ENCODE measurements around the gene PRAC2. TPM values are rescaled to one million over a fixed set of nuclear protein-coding genes. Genes with fewer than 3 reads are reported as not detected.

PRAC2 gene
- total RNA-seq, 1 experiment from 2014 or later: not detected

DNA sequence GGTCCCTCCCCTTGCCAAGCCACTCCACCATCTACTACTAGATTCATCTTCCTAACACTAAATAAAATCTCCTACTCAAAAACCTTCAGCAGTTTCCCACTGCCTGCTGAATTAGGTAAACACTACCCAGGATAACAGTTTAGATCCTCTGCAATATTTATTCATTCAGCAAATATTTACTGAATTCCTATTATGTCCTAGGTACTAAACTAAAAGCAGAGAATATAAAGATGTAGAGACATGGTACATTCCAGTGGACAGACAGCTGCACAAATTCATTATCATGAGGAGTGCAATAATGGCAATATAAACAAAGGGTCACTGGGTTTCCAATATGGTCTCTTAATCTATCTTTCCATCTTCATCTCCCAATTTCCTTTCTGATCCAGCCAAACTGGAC lies 36.3 kb downstream of the PRAC2 start:
- no peak for TF ChIP-seq TCF7L2 (IDR thresholded peaks at IDR 0.05; ENCODE audit: low read depth, low read length)
- TF ChIP-seq, protein P1, sequence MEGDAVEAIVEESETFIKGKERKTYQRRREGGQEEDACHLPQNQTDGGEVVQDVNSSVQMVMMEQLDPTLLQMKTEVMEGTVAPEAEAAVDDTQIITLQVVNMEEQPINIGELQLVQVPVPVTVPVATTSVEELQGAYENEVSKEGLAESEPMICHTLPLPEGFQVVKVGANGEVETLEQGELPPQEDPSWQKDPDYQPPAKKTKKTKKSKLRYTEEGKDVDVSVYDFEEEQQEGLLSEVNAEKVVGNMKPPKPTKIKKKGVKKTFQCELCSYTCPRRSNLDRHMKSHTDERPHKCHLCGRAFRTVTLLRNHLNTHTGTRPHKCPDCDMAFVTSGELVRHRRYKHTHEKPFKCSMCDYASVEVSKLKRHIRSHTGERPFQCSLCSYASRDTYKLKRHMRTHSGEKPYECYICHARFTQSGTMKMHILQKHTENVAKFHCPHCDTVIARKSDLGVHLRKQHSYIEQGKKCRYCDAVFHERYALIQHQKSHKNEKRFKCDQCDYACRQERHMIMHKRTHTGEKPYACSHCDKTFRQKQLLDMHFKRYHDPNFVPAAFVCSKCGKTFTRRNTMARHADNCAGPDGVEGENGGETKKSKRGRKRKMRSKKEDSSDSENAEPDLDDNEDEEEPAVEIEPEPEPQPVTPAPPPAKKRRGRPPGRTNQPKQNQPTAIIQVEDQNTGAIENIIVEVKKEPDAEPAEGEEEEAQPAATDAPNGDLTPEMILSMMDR (IDR thresholded peaks at IDR 0.05): no peak
- TF ChIP-seq REST (IDR thresholded peaks at IDR 0.05; ENCODE audit: insufficient read depth in 1 of 2, low read depth in 2 of 2, low read length in 1 of 2): no peak
- no peak for TF ChIP-seq SIN3A (IDR thresholded peaks at IDR 0.05; ENCODE audit: borderline replicate concordance, insufficient read depth, low read depth, low read length)
- TF ChIP-seq POLR2AphosphoS5 (IDR thresholded peaks at IDR 0.05; ENCODE audit: low read depth, low read length): no peak
- POLR2A ChIA-PET: no interaction called here
- H3K4me3 ChIP-seq (ENCODE audit: low read depth in 2 of 2, low read length in 2 of 2): no peak overlapping the region
- CTCF ChIA-PET: interaction anchor here (0.9 kb wide), 1 partner anchor 36 kb away, joined by 3 read pairs; no protein-coding TSS in a partner anchor
- H3K36me3 ChIP-seq (ENCODE audit: control insufficient read depth, insufficient read depth, low read length): no peaks in the 10 kb centered on the region
- in situ Hi-C loops (cut with HindIII; ENCODE audit: low pct_unique_long_range_greater_than_20kb, low sequenced_read_pairs): no loop called here
- no TSS peak for BruUV-seq (replicated peaks)
- no peaks in the 10 kb centered on the region for H3K27me3 ChIP-seq (ENCODE audit: control insufficient read depth, insufficient read depth, low read length)
- intact Hi-C loops (cut with micrococcal nuclease; ENCODE audit: unreplicated experiment): no loop called here
- H3K9me3 ChIP-seq (ENCODE audit: control insufficient read depth, insufficient read depth, low read depth, low read length): no peaks in the 10 kb centered on the region
- ATAC-seq: no peak
- DNase-seq (ENCODE audit: low read depth, low spot score): no peak
- peaks cover 7% of the 10 kb centered on the region; the same call in 1 of the 2 replicates for H3K4me1 ChIP-seq (ENCODE audit: control insufficient read depth, insufficient read depth, low read length)
- H3K27ac ChIP-seq (ENCODE audit: low read length): no peak overlapping the region

DNA sequence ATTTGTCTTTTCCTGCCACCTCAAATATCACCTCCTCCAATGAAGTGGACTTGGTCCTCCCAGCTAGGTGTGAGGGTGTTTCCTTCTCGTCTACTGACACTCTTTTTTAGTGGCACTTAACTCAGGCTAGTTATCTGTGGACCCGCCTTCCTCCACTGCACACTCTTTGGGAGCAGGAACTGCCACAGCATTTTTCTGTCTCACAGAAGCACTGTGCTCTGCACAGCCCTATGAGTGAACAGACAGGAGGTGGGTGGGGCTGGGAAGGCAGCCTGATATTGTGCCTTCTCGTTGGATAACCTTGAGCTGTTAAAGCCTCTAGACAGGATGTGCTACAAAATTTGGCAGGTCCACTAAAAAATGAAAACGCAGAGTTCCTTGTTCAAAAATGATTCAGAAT lies 37.4 kb downstream of the PRAC2 start:
- Histone ChIP-seq H3K27me3 (ENCODE audit: control insufficient read depth, insufficient read depth, low read length) (no peaks in the 10 kb centered on the region), H3K36me3 (ENCODE audit: control insufficient read depth, insufficient read depth, low read length) (no peaks in the 10 kb centered on the region), H3K9me3 (ENCODE audit: control insufficient read depth, insufficient read depth, low read depth, low read length) (no peaks in the 10 kb centered on the region), H3K27ac (ENCODE audit: low read length) (no peak overlapping the region), H3K4me1 (ENCODE audit: control insufficient read depth, insufficient read depth, low read length) (peaks cover 7% of the 10 kb centered on the region; the same call in 1 of the 2 replicates), H3K4me3 (ENCODE audit: low read depth in 2 of 2, low read length in 2 of 2) (no peak overlapping the region)
- BruUV-seq (replicated peaks): no TSS peak
- POLR2A ChIA-PET: no interaction called here
- DNase-seq (ENCODE audit: low read depth, low spot score) (no peak), ATAC-seq (no peak)
- TF ChIP-seq, protein P1 (IDR thresholded peaks at IDR 0.05): no peak
- in situ Hi-C loops (cut with HindIII; ENCODE audit: low pct_unique_long_range_greater_than_20kb, low sequenced_read_pairs) (no loop called here), intact Hi-C loops (cut with micrococcal nuclease; ENCODE audit: unreplicated experiment) (no loop called here)
- CTCF ChIA-PET: interaction anchor here (0.6 to 1.5 kb wide), 3 partner anchors 11 to 603 kb away, joined by 3 to 5 read pairs (median 4); no protein-coding TSS in a partner anchor
